GM13977 (cell line): ENCODE data around the gene PDX1.

Experiments used
- DNase-seq: peaks from one replicate; pipeline ENCODE4 v3.0.0; 2012; ENCODE audit warnings: low spot score
- in situ Hi-C: fragments of 300-500 bp; cut with MboI; formaldehyde crosslinking; loops from one replicate; pipeline ENCODE4 v1.12.0; 2022; ENCODE audit warnings: low sequenced_read_pairs, low pct_unique_long_range_greater_than_20kb, mixed read lengths, inconsistent platforms; ENCODE audit not compliant: unreplicated experiment
- TF ChIP-seq, protein P1 (sequence below): IDR thresholded peaks from 2 replicates; pipeline ENCODE4 v1.5.1; 2012; ENCODE audit warnings: mild to moderate bottlenecking, control low read depth; ENCODE audit not compliant: insufficient read depth; ENCODE audit errors: extremely low read depth, missing control alignments

The PDX1 gene

GRCh38 chr13:27965740-27966640 is 46.2 kb downstream of the PDX1 start:
- peak; percentile 34 for DNase-seq
- TF ChIP-seq, protein P1, sequence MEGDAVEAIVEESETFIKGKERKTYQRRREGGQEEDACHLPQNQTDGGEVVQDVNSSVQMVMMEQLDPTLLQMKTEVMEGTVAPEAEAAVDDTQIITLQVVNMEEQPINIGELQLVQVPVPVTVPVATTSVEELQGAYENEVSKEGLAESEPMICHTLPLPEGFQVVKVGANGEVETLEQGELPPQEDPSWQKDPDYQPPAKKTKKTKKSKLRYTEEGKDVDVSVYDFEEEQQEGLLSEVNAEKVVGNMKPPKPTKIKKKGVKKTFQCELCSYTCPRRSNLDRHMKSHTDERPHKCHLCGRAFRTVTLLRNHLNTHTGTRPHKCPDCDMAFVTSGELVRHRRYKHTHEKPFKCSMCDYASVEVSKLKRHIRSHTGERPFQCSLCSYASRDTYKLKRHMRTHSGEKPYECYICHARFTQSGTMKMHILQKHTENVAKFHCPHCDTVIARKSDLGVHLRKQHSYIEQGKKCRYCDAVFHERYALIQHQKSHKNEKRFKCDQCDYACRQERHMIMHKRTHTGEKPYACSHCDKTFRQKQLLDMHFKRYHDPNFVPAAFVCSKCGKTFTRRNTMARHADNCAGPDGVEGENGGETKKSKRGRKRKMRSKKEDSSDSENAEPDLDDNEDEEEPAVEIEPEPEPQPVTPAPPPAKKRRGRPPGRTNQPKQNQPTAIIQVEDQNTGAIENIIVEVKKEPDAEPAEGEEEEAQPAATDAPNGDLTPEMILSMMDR = no peak
- in situ Hi-C loops = no loop called here

DNA sequence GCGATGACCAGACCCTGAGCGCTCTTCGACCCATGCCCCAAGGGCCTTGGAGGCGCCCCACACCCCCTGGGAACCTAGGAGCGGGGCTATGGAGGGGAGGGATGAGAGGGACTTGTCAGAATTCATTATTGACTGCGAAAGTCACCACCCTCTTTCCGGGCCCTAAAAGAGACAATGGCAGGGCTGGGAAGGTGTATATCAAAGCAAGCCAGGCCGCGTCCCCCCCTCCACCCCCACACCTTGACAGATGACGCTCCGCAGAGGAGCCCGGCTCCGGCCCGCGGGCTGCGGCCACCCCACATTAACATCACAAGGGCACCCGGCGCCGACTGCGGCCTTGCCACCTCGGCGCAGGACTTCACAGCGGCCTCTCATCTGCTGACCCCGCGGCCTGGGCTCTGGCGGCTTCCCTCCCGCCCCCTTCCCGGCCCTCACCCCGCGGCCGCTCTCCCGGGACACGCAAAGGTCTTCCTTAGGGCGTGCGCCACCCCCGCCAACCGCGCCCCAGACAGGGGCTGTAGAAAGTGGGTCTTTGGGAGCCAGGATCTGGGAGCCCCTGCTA is 46.9 kb downstream of the PDX1 start:
- in situ Hi-C loops = no loop called here
- no peak for DNase-seq
- TF ChIP-seq, protein P1 = no peak

DNA sequence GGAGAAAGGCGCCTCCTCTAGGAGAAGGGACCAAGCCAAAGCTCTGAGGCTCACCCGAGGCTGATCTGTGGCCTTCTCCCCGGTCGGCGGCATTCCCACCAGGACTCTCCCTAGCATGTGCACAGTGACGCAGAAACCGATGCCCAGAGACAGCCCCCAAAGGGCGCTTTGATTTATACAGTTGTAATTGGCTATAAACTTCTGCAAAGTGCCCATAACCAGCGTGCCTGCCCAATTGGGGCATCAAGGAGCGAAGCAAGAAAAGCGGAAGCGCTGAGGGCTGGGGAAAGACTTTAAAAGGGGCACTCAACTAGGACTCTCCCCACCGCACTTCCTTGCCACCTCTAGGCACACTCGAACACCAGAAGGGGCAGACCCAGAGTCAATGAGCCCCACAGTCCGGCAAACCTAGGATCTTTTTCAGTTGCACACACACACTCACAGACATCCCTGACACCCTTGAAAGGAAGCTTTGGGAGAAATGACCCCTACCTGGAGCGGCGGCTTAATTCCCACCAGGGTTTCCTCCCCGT is 47.5 kb downstream of the PDX1 start:
- peak; percentile 46 for DNase-seq
- TF ChIP-seq, protein P1 = no peak
- in situ Hi-C loops = no loop called here

DNA sequence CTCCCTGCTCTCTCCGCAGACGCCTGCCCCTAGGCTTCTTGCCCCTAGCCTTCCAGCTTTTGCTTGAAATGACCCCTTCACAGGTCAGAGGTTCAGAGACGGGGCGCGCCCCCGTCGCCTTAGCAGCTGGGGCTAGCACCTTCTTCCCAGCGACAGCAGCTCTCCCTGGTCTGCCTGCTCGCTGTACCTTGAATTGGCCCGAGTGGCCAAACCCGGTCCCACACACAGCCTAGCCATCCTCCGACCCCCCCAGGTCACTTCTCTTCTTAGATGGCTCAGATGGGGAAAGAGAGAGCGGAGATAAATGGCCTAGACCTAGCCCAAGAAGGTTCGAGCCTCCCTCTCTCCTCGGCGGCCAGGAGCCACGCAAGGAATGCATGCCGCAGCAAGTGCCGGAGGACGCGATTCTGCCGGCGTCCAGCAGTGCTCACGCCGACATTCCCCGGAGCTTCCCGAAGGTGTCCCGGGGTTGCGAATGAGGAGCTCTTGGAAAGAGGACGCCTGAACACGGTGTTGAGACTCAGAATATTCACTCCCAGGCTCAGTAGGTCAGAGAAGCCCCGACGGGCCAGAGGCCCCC is 48.0 kb downstream of the PDX1 start:
- TF ChIP-seq, protein P1 = no peak
- peak; percentile 31 for DNase-seq
- in situ Hi-C loops = no loop called here

- in situ Hi-C loops = no loop called here
- peak; percentile 47 for DNase-seq
These were observed 48.7 kb downstream of the PDX1 start for GRCh38 chr13:27968316-27969081.

More at GRCh38 chr13:27968316-27969081, 48.7 kb downstream of the PDX1 start:
- TF ChIP-seq, protein P1 = no peak
